Measurements from ENCODE around the gene GMFB. TPM values are rescaled to one million over a fixed set of nuclear protein-coding genes. Genes with fewer than 3 reads are reported as not detected.
"Not testable (repeated sequence)": the region's sequence is repeated elsewhere in the genome, so short reads cannot be mapped to it uniquely, and the experiment has no call there.

Gene GMFB
- total RNA-seq, 4 donors from 2014 or later, result 41.8 to 111 (median 72.6) TPM

DNA sequence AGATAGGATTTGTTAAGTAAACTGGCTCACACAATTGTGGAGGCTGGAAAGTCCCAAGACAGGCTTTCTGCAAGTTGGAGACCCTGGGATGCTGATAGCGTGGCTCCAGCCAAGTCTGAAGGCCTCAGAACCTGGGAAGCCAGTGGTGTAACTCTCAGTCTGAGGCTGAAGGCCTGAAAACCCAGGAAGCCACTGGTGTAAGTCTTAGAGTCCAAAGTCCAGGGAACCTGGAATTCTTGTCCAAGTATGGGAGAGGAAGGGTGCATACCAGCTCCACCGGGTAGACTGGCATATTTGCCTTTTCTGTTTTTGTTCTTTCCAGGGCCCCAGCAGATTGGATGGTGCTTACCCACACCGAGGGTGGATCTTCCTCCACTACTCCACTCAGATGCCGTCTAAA, 18.1 kb downstream of the GMFB start:
- H3K27me3 ChIP-seq, result no peaks in the 10 kb centered on the region
- no peak overlapping the region for H3K27ac ChIP-seq
- H3K36me3 ChIP-seq, result peaks cover 0 to 50% (median 0%) of the 10 kb centered on the region in 3 donors
- TF ChIP-seq EP300 (IDR thresholded peaks at IDR 0.05) (no peak), POLR2A (IDR thresholded peaks at IDR 0.05) (no peak)
- TF ChIP-seq, protein P1, sequence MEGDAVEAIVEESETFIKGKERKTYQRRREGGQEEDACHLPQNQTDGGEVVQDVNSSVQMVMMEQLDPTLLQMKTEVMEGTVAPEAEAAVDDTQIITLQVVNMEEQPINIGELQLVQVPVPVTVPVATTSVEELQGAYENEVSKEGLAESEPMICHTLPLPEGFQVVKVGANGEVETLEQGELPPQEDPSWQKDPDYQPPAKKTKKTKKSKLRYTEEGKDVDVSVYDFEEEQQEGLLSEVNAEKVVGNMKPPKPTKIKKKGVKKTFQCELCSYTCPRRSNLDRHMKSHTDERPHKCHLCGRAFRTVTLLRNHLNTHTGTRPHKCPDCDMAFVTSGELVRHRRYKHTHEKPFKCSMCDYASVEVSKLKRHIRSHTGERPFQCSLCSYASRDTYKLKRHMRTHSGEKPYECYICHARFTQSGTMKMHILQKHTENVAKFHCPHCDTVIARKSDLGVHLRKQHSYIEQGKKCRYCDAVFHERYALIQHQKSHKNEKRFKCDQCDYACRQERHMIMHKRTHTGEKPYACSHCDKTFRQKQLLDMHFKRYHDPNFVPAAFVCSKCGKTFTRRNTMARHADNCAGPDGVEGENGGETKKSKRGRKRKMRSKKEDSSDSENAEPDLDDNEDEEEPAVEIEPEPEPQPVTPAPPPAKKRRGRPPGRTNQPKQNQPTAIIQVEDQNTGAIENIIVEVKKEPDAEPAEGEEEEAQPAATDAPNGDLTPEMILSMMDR (IDR thresholded peaks at IDR 0.05), result no peak
- peaks cover 0 to 9% (median 0%) of the 10 kb centered on the region in 4 donors for H3K9me3 ChIP-seq
- H3K4me1 ChIP-seq, result peaks cover 0 to 14% (median 0%) of the 10 kb centered on the region in 4 donors
- DNase-seq (ENCODE audit: low spot score in 2 of 2), result no peak
- 78 to 80% methylated on average over 4 of the region's 4 CpGs for WGBS, 2 donors
- no peak overlapping the region for H3K4me3 ChIP-seq

DNA sequence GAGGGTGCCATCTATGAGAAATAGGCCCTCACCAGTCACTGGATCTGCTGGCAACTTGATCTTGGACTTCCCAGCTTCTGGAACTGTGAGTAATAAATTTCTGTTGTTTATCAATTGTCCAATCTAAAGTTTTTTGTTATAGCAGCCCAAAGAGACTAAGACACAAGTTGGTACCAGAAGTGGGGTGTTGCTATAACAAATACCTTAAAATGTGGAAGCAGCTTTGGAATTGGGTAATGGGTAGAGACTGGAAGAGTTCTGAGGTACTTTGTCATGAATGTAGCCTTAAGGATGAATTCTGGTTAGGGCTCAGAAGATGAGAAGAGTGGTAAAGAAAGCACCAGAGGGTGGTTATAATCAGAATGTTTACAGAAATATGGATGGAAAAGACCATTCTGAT, 21.5 kb downstream of the GMFB start:
- Histone ChIP-seq H3K9me3 (peaks cover 0 to 9% (median 0%) of the 10 kb centered on the region in 4 donors), H3K27ac (no peak overlapping the region), H3K36me3 (peaks cover 0 to 38% (median 0%) of the 10 kb centered on the region in 3 donors), H3K27me3 (no peaks in the 10 kb centered on the region), H3K4me1 (no peaks in the 10 kb centered on the region), H3K4me3 (no peak overlapping the region)
- TF ChIP-seq POLR2A (IDR thresholded peaks at IDR 0.05), result no peak
- no peak for DNase-seq (ENCODE audit: low spot score in 2 of 2)

DNA sequence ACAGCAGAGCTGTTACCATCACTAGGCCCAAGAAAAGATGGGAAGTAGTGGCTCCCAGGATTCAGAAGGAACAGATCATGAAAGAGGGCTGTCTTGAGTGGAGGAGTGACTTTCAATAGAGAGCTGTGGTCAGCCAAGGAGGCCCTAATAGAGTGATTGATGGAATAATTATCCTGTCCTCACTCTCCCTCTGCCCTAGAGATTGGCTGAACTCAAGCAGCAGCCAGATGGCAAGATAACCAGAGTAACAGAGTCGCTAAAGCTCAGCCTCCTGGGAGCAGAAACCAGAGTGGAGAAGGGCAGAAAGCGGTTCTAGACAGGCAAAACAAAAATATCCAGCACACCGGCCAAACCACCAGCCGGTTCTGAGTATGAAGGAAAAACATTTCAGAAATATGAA, 23.1 kb downstream of the GMFB start:
- H3K4me3 ChIP-seq, result no peak overlapping the region
- DNase-seq (ENCODE audit: low spot score in 2 of 2), result no peak
- no peak overlapping the region for H3K27ac ChIP-seq
- TF ChIP-seq EP300 (IDR thresholded peaks at IDR 0.05) (no peak), POLR2A (IDR thresholded peaks at IDR 0.05) (no peak)
- TF ChIP-seq, protein P1 (IDR thresholded peaks at IDR 0.05), result no peak
- H3K27me3 ChIP-seq, result no peaks in the 10 kb centered on the region
- H3K9me3 ChIP-seq, result peaks cover 0 to 9% (median 0%) of the 10 kb centered on the region in 4 donors
- no peaks in the 10 kb centered on the region for H3K4me1 ChIP-seq
- peaks cover 0 to 24% (median 0%) of the 10 kb centered on the region in 3 donors for H3K36me3 ChIP-seq
- WGBS, 2 donors, result 75 to 78% methylated on average over 4 of the region's 4 CpGs

DNA sequence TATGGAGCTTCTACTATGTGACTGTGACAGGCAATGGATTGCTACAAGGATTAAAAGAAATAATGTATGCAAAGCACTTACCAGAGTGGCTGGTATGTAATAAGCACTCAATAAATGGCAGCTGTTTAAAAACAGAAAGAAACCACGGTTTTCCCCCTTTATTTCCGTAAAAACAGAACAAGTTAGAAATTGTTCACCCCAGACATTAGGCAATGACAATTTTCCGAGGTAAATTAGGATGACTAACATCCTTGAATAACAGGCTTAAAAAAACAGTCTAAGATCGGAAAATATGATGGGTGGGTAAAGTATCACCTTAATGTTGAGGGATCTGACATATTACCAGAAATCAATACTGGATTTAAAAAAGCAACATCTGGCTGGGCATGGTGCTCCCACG, 26.7 kb downstream of the GMFB start:
- Histone ChIP-seq H3K27ac (no peak overlapping the region), H3K9me3 (peaks cover 0 to 9% (median 0%) of the 10 kb centered on the region in 4 donors), H3K27me3 (no peaks in the 10 kb centered on the region), H3K4me1 (no peaks in the 10 kb centered on the region), H3K4me3 (no peak overlapping the region), H3K36me3 (peaks cover 0 to 8% (median 0%) of the 10 kb centered on the region in 3 donors)
- DNase-seq (ENCODE audit: low spot score in 2 of 2), result no peak
- 69 to 74% methylated on average over 5 of the region's 5 CpGs for WGBS, 2 donors
- TF ChIP-seq POLR2A (IDR thresholded peaks at IDR 0.05) (no peak), EP300 (IDR thresholded peaks at IDR 0.05) (no peak)
- TF ChIP-seq, protein P1 (IDR thresholded peaks at IDR 0.05), result no peak

DNA sequence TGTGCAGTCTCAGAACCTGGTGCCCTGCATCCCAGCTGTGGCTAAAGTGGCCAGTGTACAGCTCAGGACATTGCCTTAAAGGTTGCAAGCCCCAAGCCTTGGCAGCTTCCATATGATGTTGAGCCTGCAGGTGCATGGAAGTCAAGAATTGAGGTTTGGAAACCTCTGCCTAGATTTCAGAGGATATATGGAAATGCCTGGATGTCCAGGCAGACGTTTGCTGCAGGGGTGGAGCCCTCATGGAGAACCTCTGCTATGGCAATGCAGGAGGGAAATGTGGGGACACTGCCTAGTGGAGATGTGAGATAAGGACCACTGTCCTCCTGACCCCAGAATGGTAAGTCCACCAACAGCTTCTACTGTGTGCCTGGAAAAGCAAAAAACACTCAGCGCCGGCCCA, 29.7 kb downstream of the GMFB start:
- Histone ChIP-seq H3K27ac (no peak overlapping the region), H3K9me3 (peaks cover 0 to 6% (median 0%) of the 10 kb centered on the region in 4 donors)

DNA sequence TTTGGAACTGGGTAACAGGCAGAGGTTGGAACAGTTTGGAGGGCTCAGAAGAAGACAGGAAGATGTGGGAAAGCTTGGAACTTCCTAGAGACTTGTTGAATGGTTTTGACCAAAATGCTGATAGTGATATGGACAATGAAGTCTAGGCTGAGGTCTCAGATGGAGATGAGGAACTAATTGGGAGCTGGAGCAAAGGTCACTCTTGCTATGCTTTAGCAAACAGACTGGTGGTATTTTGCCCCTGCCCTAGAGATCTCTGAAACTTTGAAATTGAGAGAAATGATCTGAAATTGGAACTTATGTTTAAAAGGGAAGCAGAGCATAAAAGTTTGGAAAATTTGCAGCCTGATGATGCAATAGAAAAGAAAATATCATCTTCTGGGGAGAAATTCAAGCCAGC, 30.2 kb downstream of the GMFB start:
- H3K36me3 ChIP-seq; DNase-seq (ENCODE audit: low spot score in 2 of 2); H3K4me3 ChIP-seq; H3K27me3 ChIP-seq; H3K4me1 ChIP-seq; H3K9me3 ChIP-seq; H3K27ac ChIP-seq: not testable (repeated sequence)

More for the DNA sequence above, 29.7 kb downstream of the GMFB start:
- Histone ChIP-seq H3K36me3 (peaks cover 0 to 5% (median 0%) of the 10 kb centered on the region in 3 donors), H3K4me3 (no peak overlapping the region), H3K27me3 (no peaks in the 10 kb centered on the region), H3K4me1 (no peaks in the 10 kb centered on the region)
- DNase-seq (ENCODE audit: low spot score in 2 of 2), result no peak
- TF ChIP-seq POLR2A (IDR thresholded peaks at IDR 0.05) (no peak), EP300 (IDR thresholded peaks at IDR 0.05) (no peak)
- TF ChIP-seq, protein P1 (IDR thresholded peaks at IDR 0.05), result no peak
- WGBS, 2 donors, result 90 to 93% methylated on average over 3 of the region's 3 CpGs
